ENCODE results near the gene ZNF521.

Gene ZNF521

DNA sequence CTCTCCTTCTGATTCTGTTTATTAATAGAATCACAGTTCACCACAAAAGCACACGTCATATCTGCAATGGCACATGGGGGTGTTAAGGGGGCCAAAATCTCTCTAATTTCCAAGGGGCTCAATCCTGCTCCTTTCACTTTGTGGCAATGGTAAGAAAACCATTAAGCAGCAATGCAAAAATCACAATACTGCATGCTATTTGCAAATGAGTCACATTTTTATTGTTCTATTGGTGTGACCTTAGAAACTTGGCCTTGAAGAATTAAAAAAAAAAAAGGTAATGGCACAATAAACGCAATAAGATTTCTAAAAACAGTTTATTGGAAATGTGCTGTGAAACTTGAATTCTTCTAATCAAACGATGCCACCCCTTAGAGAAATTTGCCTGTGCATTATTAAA is 251.5 kb downstream of the ZNF521 start:
- TF ChIP-seq, protein P1, sequence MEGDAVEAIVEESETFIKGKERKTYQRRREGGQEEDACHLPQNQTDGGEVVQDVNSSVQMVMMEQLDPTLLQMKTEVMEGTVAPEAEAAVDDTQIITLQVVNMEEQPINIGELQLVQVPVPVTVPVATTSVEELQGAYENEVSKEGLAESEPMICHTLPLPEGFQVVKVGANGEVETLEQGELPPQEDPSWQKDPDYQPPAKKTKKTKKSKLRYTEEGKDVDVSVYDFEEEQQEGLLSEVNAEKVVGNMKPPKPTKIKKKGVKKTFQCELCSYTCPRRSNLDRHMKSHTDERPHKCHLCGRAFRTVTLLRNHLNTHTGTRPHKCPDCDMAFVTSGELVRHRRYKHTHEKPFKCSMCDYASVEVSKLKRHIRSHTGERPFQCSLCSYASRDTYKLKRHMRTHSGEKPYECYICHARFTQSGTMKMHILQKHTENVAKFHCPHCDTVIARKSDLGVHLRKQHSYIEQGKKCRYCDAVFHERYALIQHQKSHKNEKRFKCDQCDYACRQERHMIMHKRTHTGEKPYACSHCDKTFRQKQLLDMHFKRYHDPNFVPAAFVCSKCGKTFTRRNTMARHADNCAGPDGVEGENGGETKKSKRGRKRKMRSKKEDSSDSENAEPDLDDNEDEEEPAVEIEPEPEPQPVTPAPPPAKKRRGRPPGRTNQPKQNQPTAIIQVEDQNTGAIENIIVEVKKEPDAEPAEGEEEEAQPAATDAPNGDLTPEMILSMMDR (IDR thresholded peaks at IDR 0.05; ENCODE audit: low read length, missing control alignments) = no peak
- no peak for DNase-seq (ENCODE audit: low read depth)
- H3K4me3 ChIP-seq (replicated peaks; ENCODE audit: low read depth, low read length) = no peak overlapping the region

DNA sequence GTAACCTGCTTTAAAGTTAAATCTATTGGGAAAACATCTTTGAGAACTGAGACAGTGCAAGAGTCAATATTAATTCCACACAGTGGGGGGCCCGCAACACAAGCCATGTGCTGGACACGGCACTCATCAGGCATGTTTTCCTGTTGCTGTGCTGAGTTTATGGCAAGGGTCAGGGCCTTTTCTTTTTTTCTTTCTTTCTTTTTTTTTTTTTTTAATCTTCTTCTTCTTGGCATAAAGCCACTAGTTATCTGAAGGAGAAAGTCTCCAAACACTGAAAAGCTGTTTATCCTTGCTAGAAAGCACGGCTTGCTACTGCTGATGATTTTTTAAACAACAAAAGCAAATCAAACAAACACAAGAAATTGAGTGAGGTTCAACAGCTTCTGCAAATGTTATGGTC is 252.1 kb downstream of the ZNF521 start:
- TF ChIP-seq, protein P1 (IDR thresholded peaks at IDR 0.05; ENCODE audit: low read length, missing control alignments) = no peak
- H3K4me3 ChIP-seq (replicated peaks; ENCODE audit: low read depth, low read length) = no peak overlapping the region
- DNase-seq (ENCODE audit: low read depth) = peak; percentile 44

DNA sequence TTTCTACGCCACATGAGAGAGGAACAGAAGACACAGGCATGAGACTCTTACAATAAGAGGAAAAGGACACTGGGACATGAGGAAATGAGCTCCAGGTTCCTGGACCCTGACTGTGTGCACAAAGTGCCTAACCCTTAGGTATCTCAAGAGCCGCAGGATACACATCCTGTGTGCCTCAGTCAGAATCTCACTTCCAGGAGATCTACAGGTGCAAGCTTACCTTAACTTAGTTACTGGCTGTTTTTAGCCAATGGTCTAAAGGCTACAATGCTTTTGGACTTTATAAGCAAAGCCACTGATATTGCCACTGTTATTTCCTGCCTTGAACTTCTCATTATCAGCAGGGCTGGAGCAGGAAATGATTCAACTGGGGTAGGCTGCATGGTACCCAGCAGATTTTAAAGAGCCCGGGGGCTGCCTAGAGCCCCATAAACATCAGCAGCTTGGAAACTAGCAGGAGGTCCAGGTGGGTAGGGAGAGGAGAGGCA is 254.4 kb downstream of the ZNF521 start:
- peak; percentile 28 for DNase-seq (ENCODE audit: low read depth)
- H3K4me3 ChIP-seq (replicated peaks; ENCODE audit: low read depth, low read length) = no peak overlapping the region
- TF ChIP-seq, protein P1 (IDR thresholded peaks at IDR 0.05; ENCODE audit: low read length, missing control alignments) = no peak

GRCh38 chr18:25097057-25097456 is 254.9 kb downstream of the ZNF521 start:
- TF ChIP-seq, protein P1 (IDR thresholded peaks at IDR 0.05; ENCODE audit: low read length, missing control alignments) = no peak
- no peak overlapping the region for H3K4me3 ChIP-seq (replicated peaks; ENCODE audit: low read depth, low read length)
- DNase-seq (ENCODE audit: low read depth) = no peak

DNA sequence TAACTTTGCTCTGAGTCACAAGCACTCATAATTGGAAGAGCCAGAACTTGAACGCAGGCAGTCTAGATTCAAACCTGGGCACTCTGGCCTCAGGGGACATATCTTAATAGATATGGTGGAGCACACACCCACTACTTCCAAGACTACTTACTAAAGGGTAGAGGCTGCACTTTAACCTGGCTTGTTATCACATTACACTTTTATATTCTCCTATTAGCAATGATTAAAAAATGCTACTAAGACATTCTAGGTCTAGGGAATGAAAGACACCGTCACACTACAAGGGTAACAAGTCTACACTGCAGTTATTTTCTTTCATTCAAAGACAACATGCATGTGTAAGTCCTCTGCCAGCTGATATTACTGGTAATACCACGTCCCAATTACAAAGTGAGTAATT is 258.8 kb downstream of the ZNF521 start:
- TF ChIP-seq, protein P1 (IDR thresholded peaks at IDR 0.05; ENCODE audit: low read length, missing control alignments) = no peak
- DNase-seq (ENCODE audit: low read depth) = no peak
- H3K4me3 ChIP-seq (replicated peaks; ENCODE audit: low read depth, low read length) = no peak overlapping the region

GRCh38 chr18:25089470-25089869 is 262.5 kb downstream of the ZNF521 start:
- no peak overlapping the region for H3K4me3 ChIP-seq (replicated peaks; ENCODE audit: low read depth, low read length)
- DNase-seq (ENCODE audit: low read depth) = no peak
- TF ChIP-seq, protein P1 (IDR thresholded peaks at IDR 0.05; ENCODE audit: low read length, missing control alignments) = no peak

DNA sequence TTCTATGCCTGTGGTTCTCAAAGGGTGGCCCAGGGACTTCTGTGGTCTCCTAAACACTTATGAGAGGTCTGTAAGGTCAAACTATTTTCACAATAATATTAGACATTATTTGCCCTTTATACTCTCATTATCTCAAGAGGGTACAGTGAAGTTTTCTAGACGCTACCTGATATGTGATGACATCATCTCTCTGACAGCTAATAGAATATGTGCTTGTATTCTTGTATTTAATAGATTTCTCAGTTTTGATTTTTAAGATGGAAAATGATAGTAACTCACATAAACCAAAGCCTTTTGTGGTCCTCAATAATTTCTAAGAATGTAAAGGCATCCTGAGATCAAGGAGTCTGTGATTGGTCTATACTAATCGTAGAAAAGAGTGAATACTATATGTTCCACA is 265.1 kb downstream of the ZNF521 start:
- no peak overlapping the region for H3K4me3 ChIP-seq (replicated peaks; ENCODE audit: low read depth, low read length)
- no peak for DNase-seq (ENCODE audit: low read depth)
- TF ChIP-seq, protein P1 (IDR thresholded peaks at IDR 0.05; ENCODE audit: low read length, missing control alignments) = no peak

All from fibroblast of pulmonary artery (primary cell).